ENCODE results near the gene DISC1.
"Not testable (repeated sequence)": the region's sequence is repeated elsewhere in the genome, so short reads cannot be mapped to it uniquely, and the experiment has no call there.

DISC1 gene

DNA sequence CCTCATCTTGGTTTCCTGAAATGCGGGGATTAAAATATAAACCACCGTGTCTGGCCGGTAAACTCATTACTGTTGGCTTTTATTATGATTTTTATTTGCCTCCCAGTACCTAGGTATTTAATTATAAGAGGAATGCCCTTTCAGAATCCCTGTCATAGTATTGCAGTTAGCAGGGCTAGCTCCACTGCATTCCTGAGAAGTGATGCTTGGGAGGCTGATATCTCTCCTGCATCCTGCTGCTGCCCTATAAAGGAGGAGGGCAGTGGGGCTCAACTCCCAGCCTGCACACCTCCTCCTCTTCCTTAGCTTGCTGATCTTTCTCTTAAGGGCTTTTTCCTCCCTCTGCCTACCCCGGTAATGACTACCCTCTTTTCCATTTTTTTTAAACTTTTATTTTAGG is 19.9 kb upstream of the DISC1 start:
- DNase-seq: no peak

DNA sequence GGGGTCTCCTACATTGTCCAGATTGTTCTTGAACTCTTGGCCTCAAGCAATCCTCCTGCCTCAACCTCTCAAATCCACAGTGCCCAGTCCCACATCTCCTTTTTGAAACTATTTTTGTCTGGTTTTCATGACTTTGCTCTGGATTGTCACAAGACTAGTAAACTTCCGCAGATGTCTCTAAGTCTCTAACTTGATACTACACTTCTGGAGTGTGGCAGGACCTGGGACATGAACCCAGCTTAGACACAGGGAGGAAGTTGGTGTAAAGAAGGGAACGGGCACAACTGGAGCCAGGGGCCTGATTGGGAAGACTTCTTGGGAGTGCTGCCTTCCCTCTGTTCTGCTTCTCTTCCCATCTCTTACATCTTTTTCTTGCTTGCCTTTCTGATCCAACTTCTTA is 16.2 kb upstream of the DISC1 start:
- no peak for DNase-seq

DNA sequence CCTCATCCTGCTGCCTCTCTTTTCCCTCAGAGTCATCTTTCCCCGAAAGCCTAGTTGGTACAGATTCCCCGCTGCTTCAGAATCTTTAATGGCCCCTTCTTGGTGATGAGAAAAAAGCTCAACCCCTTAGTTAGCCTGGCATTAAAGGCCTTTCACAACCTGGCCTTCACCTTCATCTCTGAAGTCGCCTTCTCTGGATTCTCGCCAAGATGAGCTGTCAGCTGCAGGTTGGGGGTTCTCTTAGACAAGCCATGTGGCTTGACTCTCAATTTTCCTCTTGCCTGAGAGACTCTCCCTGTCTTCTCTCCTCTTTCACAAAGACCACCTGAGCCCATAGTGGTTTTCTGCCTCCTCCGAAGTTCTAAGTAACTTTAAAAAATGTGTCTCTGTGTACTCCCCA is 15.5 kb upstream of the DISC1 start:
- DNase-seq: no peak

DNA sequence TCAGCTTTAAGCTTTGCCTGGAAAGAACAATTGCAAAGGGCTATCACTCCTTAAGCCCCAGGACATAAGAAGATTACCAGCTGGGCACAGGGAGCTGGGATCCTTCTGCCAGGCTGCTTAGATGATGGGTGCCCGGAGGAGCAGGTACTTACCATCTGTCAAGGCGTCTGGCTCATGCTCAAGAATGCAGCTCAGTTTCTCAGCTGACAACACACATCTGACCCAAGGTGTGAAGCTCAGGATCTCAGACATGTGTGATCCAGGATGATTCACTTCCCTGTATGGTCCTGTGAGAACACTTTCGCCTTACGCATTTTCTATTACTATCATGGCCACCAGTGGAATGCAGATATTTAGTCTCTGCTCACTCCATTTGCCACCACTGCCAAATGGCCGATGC is 14.7 kb upstream of the DISC1 start:
- no peak for DNase-seq

DNA sequence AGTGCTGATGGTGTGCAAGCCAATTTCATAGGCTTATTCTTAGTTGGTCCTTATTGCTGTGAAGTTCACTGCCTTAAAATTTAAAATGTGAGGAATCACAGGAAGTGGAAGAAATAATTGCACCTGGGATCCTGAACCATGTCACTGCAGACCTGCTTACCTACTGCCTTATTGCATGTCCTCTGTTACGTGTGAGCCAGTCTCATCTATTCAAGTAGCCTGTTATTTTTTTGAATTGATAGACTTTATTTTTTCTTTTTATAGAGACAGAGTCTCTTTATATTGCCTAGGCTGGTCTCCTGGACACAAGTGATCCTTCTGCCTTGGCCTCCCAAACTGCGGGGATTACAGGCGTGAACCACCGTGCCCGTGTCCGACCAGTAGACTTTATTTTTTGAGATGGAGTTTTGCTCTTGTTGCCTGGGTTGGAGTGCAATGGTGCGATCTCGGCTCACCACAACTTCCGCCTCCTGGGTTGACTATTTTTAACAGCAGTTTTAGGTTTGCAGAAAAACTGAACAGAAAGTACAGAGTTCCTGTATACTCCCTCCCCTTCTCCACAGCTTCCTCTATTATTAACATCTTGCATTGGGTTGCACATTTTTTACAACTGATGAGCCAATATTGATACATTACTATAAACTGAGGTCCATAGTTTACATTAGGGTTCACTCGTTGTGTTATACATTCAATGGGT is 14.0 kb upstream of the DISC1 start:
- peak; percentile 62 for DNase-seq

DNA sequence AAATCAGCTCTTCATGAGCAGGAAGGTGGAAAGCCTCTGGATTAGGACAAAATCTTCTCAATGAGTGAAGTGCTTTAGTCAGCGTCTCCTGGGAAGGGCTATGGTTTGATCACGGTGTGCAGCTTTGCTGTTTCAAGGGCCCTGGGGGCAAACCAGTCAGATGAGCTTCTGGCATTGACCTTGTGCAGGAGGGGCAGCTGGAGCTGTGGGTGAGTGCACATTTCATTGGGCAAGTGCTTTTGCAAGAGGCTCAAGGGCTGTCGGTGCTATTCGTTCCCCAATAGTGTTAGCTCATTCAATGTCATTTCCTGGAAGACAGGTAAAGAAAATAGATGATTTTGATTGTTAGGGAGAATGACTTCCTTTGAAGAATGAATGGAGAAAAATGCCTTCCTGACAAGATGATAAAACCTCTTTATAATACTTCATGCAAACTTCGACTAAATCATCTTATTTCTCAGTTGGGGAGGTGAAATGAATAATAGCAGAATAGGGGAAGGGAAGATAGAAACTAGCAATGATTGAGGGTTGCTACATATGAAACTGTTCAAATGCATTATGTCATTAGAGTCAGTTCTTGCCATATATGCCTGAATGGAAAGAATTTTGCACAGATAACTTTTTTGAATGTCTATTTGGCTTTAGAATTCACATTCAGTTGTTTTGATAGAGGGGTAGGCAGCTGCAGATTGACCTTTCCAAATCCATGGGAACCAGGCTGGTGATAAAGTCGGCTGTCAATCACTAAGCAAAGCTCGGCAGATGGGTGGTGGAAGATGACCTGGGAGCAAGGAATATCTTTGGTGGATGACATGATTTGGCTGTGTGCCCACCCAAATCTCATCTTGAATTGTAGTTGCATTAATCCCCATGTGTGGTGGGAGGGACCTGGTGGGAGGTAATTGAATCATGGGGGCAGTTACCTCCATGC is 12.9 kb upstream of the DISC1 start:
- DNase-seq: no peak

DNA sequence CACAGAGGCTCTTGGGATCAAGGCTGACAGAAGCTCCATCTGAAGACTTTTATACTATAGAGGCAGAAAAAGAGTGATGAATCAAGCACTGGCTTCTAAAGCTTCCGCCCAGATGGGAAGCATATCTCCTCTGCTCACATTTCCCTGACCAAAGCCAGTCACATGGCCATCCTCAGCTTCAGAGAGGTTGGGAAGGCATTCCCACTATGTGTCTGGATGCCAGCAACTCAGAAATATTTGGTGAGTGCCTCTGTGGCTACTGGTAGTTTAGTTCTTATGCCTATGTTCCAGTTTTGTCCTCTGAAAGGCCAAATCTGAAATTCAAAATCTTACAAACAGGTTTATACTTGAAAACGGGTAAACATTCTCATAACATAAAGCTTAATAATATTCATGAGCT is 9.9 kb upstream of the DISC1 start:
- DNase-seq: no peak

DNA sequence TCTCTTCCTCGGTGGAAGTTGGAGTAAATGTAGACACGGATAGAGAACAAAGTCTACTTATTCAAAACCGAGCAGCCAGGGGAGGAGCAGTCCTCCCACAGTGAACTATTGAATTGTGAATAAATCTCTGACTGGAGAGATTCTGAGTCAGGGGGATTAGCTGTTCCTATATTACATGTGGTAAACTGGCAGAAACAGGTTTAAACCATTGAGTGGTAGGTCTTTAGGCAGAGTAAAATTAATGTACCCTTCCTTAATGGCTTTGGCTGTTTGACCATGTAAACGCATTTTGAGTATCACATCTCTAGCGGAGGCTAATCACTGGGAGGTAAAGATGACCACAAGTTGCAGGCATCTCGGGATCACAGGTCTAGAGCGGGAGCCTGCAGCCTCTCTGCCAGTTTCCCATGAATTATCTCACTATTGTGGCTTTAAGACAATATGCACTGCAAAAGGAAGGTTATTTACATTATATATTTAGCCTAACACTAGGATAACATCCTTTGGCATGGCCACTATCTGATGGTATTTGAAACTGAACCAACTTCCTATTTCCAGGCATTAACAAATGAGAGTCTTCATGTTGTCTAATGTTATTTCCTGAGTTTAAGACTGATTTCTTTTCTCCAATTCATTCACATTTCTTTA is 7.9 kb upstream of the DISC1 start:
- DNase-seq: no peak

DNA sequence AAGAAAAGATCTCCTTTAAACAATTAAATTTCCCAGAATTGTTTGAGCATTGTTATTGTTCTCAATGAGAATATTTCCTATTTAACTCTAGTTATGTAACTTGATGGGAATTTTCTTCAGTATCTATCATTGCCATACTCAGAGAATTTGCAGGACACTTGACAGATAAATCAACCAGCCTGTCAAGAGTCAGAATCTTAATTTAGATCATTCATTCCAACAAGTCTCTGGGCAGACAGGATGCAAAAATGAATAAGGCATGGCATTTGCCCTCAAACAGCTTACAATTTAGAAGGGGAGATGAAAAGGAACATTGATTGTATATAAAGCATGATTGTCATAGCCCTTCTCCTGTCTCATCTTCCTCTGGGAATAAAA is 7.3 kb upstream of the DISC1 start:
- no peak for DNase-seq

DNA sequence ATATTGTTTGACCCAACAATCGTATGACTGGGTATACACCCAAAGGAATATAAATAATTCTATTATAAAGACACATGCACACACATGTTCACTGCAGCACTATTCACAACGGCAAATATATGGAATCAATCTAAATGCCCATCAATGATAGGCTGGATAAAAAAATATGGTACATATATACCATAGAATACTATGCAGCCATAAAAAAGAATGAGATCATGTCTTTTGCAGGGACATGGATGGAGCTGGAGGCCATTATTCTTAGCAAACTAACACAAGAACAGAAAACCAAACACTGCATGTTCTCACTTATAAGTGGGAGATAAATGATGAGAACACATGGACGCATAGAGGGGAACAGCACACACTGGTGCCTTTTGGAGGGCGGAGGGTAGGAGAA is 1.5 kb upstream of the DISC1 start:
- DNase-seq: not testable (repeated sequence)

DNA sequence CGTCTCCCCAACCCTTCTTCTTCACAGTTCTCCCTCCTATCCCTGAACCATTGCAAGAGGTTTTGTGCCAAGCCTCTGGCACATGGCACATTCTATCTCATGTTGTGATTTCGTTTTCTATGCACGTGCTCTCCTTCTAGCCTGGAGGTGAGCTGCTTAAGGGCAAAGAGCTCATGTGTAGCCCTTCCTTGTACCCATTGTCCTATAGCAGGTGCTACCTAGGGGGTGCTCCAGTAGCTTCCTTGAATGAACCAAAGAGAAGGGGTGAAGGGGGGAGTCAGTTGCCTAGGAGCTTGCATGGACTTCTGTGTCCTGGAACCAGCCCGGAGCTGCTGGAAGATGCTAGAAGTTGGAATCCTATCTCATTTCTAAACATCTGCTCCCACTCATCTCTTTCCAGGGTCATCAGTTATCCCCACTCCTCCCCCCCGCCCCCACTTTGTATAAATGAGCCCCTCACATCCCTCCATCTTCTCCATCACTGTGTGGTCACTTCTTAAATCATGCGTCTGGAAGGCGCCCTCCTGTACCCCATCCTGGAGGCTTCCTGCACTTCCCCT is 535 bp upstream of the DISC1 start:
- no peak for DNase-seq

DNA sequence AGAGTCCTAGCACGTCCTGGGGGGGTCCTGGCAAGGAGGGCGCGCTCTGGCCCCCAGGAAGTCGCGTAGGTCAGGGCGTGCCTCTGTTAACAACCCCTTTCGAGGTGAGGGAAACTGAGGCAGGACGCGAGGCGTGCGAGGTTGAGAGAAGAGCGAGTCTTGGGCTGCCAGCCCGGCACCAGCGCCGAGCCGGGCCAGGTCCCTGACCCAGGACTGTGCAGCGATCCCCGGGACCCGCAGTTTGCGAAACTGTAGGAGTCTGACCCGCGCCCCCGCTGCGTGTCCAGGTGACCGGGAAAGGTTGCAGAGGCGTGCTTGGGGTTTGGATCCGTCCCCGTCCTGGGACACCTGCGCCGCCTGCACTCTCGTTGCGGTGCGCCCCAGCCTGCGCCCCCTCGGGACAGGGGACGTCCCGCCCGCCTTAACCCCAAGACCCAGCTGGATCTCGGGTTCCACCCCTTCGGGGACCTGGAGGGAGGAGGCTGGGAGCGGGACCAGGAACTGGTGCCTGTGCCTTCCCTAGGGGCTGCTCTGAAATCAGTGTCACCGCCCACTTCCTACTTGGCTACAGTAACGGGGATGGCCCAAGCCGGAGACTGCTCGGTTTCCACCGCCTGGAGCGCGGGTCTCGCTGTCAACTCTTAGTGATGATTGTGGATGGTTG is 493 bp downstream of the DISC1 start:
- DNase-seq: no peak

DNA sequence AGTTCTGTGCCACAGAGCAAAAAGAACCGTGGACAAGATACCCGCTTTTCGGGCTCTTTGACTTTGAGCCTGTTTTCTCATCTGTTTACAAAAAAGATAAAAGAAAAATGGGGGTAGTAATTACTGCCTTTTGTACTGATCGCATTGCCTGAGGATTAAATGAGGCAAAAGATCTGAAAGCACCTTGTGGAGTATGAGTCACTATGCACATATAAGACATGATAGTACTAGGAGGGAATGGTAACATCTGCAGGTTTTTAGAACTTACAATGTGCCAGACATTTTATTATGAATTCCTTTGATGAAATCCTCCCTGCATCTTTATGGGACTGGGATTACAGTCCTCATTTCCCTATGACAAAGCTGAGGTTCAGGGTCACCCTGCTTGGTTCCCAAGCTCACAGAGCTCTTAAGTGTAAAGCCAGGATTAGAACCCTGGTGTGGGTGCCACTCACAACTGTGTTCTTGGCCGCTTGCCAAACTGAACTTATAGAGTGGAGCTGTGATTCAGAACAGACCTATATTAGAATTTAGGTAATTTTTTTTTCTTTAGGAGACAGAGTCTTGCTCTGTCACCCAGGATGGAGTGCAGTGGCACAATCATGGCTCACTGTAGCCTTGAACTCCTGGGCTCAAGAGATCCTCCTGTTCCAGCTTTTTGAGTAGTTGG is 1.8 kb downstream of the DISC1 start:
- no peak for DNase-seq

DNA sequence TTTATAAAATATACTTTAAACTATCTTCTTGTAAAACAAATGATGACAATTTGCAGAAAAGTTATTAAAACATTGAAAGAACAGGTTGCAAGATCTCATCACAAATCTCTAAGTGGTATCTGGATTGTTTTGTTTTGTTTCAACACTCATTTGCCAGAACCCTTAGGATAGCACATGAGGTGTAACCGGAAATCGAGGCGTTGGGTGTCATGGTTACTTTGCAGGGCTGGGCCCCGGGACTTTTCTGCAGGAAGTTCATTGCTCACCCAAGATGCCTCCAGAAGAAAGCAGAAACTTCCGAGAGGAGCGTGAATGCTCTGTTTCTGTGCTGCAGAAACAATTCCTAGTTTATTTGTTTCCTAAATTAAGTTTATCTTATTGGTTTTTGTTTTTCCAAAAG is 2.5 kb downstream of the DISC1 start:
- DNase-seq: no peak

DNA sequence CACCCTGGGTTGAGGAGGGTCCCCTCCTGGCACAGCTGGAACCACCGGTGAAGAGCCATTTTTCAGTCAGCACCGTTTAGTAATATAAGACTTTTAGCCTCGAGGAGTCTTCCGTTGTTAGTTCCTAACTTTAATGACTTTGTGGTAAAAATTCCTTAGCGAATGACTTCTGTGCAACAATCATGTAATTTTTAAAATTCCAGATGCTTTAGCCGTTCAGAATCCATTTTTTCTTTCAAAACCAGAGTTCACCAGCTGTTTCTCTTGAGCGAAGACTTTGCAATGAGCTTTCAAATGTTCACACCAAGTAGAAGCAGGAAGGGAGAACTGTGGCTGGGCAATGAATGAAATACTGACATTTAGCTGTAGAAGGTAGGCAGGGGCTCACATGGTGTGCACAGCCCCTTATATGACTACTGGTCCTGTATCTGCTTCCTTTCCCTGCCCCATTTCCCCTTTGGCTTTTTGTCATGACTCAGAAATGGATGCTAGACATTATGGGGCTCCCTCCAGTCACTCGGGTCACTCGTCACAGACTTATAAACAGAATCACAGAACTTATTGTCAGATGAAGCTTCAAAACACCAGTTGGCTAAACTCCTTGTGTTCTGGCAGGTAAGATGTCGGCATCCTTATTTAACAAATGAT is 4.1 kb downstream of the DISC1 start:
- DNase-seq: no peak

DNA sequence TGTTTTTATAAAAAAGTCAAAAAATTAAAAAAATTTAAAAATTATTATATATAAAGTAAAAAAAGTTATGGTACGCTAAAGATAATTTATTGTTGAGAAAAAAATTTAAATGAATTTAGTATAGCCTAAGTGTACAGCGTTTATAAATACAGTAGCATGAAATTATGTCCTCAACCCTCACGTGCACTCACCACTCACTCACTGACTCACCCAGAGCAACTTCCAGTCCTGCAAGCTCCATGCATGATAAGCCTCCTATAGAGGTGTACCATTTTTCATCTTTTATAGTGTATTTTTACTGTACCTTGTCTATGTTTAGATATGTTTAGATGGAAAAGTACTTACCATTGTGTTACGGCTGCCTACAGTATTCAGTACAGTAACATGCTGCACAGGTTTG is 5.1 kb downstream of the DISC1 start:
- DNase-seq: no peak

DNA sequence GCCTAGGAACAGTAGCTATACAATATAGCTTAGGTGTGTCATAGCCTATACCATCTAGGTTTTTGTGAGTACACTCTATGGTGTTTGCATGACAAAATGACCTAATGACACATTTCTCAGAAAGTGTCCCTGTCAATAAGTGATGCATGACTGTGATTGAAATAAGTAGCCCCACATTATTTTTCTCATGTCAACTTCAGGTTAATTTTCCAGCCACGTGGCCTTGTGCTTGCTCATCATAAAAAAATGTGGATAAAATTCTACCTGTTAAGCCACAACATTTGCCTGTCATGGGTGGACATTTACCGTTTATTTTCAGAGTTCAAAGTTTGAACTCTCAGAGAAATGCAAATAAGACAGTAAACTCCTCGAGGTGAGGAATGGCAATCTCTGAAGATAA is 5.5 kb downstream of the DISC1 start:
- DNase-seq: no peak

DNA sequence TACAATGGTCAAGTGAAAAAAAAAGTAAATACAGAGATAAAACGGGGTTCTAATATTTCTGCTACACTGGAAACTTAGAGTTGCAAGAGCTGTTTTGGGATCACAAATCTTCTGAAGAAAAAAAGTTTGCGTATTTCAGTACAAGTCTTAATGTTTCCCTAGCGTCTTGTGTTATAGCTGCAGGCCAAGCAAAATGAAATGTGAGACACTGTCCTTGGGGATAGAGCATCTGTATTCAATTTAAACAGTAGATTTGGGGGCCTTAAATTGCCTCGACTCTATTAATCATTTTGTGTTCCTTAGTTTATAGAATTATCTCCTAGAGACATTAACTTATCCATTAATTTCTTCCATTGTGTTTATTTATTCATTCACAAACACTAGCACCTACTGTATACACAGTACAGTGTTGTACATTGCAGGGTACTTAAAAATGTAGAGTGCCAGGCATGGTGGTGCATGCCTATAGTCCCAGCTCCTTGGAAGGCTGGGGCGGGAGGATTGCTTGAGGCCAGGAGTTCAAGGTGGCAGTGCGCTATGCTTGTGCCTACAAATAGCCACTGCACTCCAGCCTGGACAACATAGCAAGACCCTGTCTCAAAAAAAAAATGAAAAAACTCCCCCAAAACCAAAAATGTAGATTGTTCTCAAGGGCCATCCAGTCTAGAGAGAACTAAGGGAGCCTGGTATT is 7.9 kb downstream of the DISC1 start:
- DNase-seq: no peak

DNA sequence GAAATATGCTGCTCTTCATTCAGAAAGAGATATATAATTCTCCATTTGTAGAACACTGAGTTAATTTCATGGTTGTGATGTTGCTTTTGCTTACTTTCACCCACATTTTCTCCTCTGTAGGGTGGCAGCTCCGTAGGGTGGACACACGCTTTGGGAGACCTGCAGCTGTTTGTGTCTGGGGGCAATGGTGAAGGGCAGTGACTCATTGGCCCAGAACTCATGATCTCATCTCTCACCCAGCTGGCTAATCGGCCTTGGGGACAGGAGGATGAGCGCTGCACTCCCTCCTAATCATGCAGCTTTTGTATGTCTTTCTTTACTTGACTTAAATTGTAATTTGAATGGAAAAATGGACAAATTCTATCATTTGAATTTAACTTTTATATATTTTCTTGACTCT is 9.6 kb downstream of the DISC1 start:
- no peak for DNase-seq

DNA sequence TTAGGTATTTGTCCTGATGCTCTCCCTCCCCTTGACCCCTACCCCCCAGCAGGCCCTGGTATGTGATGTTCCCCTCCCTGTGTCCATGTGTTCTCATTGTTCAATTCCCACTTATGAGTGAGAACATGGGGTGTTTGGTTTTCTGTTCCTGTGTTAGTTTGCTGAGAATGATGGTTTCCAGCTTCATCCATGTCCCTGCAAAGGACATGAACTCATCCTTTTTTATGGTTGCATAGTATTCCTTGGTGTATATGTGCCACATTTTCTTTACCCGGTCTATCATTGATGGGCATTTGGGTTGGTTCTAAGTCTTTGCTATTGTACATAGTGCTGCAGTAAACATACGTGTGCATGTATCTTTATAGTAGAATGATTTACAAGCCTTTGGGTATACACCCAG is 10.3 kb downstream of the DISC1 start:
- not testable (repeated sequence) for DNase-seq

DNA sequence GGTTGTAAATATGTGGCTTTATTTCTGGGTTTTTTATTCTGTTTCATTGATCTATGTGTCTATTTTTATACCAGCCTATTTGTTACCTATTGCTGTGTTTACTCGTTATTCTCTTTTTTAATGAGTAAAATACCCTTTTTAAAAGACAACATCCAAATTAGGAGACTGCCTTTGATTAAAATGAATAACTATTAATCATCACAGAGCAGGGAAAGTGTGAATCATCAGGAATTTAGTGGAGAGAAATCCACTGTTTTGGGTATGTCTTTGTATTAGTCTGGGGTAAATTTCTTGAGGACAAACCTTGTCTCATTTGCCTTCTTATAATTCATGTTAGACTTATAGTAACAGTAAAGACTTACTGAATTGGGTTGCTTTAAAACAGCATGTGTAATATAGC is 12.1 kb downstream of the DISC1 start:
- DNase-seq: no peak
